T-helper 2 cell treated with Interferon-gamma antibody and Interleukin-4, amounts not matched to agents 100 ng/mL and 5 ng/mL, for 36 hours (primary cell): Measurements from ENCODE around the gene RBPMS2. TPM values are rescaled to one million over a fixed set of nuclear protein-coding genes. Genes with fewer than 3 reads are reported as not detected.

Experiments used
- intact Hi-C: fragments of 100-400 bp; cut with micrococcal nuclease; formaldehyde crosslinking; loops from one replicate; pipeline ENCODE4 v1.15.1; 2023
- total RNA-seq: library from RNA; stranded (reverse); gene quantifications from 2 replicates; pipeline ENCODE4 v1.2.3, GENCODE V29; 2022

RBPMS2 gene
- total RNA-seq, 1 donor from 2014 or later = not detected

DNA sequence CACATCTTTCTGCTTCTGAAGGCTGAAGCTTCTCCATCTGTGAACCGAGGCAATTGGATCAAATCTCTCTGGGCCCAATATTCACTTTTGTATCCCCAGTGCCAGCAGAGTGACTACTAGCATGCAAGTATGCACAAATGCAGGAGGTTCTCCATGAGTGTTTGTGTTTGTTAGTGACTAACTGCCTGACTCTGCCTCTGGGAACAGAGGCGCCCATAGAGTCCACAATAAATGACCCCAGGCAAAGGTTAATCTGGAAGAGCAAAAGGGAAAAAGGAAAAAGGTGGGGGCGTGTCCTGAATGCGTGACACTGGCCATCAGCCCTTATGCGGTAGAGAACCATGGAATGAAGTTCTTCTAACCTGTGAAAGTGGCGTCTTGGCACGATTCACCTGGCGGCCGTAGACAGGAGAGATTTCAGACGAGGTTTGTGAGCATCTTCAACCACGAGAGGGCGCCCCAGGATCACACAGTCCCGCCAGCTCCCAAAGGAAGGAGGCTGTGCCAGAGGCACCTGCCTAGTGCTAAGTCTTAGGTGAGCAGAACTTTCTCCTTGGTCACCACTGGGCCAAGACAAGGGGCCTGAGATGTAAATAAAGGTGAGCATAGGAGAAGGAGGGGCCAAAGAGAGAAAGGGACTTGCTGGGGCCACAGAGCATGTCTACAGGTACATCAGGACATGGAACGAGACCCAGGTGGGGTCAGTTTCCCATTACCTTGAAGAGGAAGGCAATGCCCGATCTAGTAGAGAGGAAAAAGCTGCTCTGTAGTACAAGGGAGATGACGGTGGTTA, 44.2 kb downstream of the RBPMS2 start:
- intact Hi-C loops = loop anchor here (1.0 to 5.0 kb wide), 3 partner anchors 80 to 346 kb away; partner anchors contain the start of gene KBTBD13

DNA sequence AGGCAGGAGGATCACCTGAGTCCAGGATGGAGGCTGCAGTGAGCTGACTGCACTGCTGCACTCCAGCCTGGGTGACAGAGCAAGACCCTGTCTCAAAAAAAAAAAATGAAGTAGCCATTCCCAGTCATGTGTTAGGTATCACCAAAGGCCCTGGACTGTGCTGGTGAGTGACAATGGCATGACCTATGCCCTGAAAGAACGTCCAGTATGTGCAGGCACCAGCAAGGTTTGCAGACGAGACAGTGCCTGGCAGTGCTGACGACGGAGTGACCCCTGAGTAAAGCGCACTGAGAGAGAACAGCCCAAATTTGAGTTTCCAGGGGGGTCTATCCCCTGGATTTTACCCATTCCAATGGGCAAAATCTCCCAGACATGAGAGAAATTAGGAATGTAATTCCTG, 45.2 kb downstream of the RBPMS2 start:
- intact Hi-C loops = loop anchor here (2.0 to 5.0 kb wide), 2 partner anchors 81 to 347 kb away; partner anchors contain the start of gene KBTBD13

- intact Hi-C loops = no loop called here
These were observed 55.2 kb downstream of the RBPMS2 start for GRCh38 chr15:64720188-64720587.

GRCh38 chr15:64717735-64718495, 57.5 kb downstream of the RBPMS2 start:
- intact Hi-C loops = no loop called here

- intact Hi-C loops = no loop called here
These were observed 58.3 kb downstream of the RBPMS2 start for GRCh38 chr15:64717130-64717529.

- intact Hi-C loops = no loop called here
These were observed 58.9 kb downstream of the RBPMS2 start for GRCh38 chr15:64716452-64716851.

- intact Hi-C loops = no loop called here
These were observed 61.8 kb downstream of the RBPMS2 start for GRCh38 chr15:64713592-64713991.

- intact Hi-C loops = no loop called here
These were observed 63.0 kb downstream of the RBPMS2 start for GRCh38 chr15:64712353-64712752.

DNA sequence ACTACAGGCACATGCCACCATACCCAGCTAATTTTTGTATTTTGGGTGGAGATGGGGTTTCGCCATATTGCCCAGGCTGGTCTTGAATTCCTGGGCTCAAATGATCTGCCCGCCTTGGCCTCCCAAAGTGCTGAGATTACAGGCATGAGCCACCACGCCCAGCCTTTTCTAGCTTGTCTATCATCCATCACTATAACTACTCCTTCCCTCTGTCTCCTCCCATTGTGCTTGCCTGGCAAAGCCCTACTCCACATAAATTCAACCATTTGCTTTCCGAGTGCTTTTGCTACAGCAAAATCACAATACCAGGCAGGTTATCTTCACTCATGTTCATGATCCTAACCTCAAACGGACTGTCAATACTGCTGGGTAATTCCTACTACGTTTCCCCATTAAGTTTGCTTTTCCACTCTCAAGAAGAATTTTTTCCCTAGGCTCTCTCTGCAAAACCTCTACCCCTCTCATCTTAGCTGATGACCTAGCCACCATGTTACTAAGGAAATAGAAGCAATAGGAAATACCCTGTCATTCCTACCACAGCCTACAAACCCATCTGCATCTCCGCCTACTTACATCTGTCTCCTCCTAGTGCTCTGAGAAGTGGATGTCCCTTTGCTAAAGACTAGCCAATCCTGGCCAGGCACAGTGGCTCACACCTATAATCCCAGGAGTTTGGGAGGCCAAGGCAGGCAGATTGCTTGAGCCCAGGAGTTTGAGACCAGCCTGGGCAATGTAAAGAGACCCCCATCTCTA, 64.5 kb downstream of the RBPMS2 start:
- intact Hi-C loops = no loop called here

GRCh38 chr15:64706011-64706911, 69.1 kb downstream of the RBPMS2 start:
- intact Hi-C loops = loop anchor here (10.0 kb wide), 1 partner anchor 589 kb away; the partner anchor contains the start of gene RNU5A-1

DNA sequence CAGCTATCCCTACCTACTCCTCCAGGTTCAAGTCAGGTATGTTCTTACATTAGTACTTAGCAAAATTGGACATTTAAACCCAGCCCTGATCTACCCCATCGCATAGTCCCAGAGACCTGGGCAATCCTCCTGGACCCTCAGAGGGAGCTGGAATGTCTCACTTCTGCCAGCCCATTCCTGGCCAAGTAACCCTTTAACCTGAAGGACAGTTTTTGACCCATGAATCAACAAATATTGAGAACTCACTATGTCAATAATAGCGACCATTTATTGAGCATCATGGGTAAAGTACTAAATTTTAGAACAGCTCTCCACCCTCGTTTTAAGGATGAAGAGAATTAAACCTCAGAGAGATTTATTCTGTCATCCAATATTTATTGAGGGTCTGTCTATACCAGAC, 70.4 kb downstream of the RBPMS2 start:
- intact Hi-C loops = loop anchor here (10.0 kb wide), 1 partner anchor 590 kb away; the partner anchor contains the start of gene RNU5A-1

DNA sequence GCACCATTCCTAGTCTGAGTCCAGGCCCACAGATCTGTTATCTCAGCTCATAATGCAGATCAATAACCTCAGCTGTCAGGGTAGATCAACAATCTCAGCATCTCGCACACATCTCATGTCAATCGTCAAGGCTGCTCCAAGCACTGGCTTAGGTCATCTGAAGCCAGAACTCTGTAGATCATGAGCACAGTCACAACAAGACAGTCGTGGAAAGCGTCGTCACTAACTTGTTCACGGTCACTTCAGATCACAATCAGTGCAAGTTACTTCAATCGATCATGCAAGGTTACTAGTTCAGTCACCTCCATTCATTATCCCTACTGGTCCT, 71.8 kb downstream of the RBPMS2 start:
- intact Hi-C loops = loop anchor here (1.0 to 10.0 kb wide), 2 partner anchors 540 to 591 kb away; partner anchors contain the start of genes PPIB and RNU5A-1

DNA sequence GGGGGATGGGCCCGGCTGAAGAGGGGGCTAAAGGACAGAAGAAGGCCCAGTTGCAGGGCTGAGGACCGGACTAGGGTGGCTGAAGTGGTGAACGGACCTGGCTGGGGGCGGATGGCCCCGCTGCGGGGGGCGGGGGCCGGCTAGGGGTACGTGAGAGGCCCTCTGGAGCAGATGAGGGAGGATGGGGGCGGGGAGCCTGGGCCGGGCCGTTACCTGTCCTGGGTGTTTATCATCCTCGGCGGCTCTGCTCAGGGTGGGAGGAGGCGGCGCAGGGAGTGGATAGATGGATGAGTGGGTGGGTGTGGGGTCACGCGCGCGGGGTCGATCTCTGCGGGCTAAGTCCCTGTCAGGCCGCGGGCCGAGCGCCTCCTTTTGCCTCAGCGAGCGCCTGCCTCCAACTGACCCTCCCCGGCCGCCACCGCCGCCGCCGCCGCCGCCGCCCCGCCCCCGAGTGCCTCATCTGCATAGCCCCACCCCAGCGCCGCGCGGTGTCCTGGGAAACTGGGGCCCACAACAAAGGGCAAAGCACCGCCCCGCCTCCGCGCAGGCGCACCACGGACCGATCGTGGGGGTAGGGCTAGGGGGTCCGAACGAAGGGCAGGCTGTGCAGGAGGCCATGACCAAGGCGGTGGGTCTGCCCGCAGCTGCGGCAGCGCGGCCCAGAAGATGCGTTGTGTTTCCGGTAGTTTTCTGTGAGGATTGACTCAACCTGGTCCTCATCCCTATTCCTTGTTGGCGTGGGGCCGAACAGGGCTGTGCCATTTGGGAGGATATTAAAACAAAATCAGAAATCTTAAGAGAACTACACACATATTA, 72.4 kb downstream of the RBPMS2 start:
- intact Hi-C loops = loop anchor here (1.0 to 10.0 kb wide), 2 partner anchors 540 to 592 kb away; partner anchors contain the start of genes PPIB and RNU5A-1

GRCh38 chr15:64701482-64702184, 73.8 kb downstream of the RBPMS2 start:
- intact Hi-C loops = loop anchor here (10.0 kb wide), 1 partner anchor 593 kb away; the partner anchor contains the start of gene RNU5A-1

- intact Hi-C loops = loop anchor here (10.0 kb wide), 1 partner anchor 594 kb away; the partner anchor contains the start of gene RNU5A-1
These were observed 74.3 kb downstream of the RBPMS2 start for GRCh38 chr15:64701051-64701450.

DNA sequence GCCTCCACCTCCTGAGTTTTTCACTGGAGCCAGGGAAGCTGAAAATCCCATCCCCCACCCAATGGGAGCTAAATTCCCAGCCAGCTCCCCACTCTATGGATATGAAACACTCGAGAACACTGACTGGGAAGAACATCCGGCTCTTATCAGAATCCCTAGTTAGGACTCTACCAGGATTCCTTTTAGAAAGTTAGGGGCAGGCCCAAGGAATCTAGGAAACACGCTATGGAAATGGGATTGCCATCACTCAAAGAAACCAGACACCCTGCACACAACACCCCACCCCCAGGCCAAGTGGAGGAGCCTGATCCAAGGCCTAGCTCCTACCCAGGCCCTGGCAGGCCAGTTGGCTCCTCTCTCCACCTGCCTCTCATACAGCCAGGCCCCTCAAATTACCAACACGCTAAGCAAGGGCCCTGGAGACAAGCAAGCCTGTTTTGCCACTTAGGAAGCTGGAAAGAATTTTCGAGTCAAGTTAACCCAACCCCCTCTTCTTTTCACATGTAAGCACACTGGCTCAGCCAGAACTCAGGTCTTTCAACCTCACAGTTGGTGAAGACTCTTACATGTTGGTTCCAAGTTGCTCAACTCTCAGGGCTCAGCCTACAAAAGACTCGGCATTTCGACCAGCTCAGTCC, 75.5 kb downstream of the RBPMS2 start:
- intact Hi-C loops = loop anchor here (10.0 kb wide), 1 partner anchor 595 kb away; the partner anchor contains the start of gene RNU5A-1

GRCh38 chr15:64698823-64699222, 76.6 kb downstream of the RBPMS2 start:
- intact Hi-C loops = no loop called here

GRCh38 chr15:64697911-64698369, 77.4 kb downstream of the RBPMS2 start:
- intact Hi-C loops = no loop called here
